K562 (cell line): Measurements from ENCODE around the gene DLGAP1. TPM values are rescaled to one million over a fixed set of nuclear protein-coding genes. Genes with fewer than 3 reads are reported as not detected.

Experiments used
- BRF1 ChIP-seq: IDR thresholded peaks from 3 replicates; pipeline ENCODE4 v1.6.1; 2011; ENCODE audit warnings: borderline replicate concordance, mild to moderate bottlenecking; ENCODE audit not compliant: insufficient read length; ENCODE audit errors: extremely low read depth
- CHD7 ChIP-seq: fragments of 200-600 bp; sonication (generic); IDR thresholded peaks from one replicate; pipeline ENCODE4 v1.6.1; 2012; ENCODE audit warnings: mild to moderate bottlenecking, low read depth, low read length, inconsistent platforms
- COPS2 ChIP-seq: fragments of 450-650 bp; conservative IDR thresholded peaks from 2 replicates; pipeline ENCODE4 v1.6.1; 2016; ENCODE audit warnings: mild to moderate bottlenecking, moderate library complexity
- DMBX1 ChIP-seq: fragments of 250-450 bp; sonication (Bioruptor Pico); IDR thresholded peaks from 2 replicates; pipeline ENCODE4 v1.8.0; 2022; ENCODE audit warnings: inconsistent platforms, mild to moderate bottlenecking, moderate library complexity, borderline replicate concordance
- EGR1 ChIP-seq: fragments of 450-650 bp; conservative IDR thresholded peaks from 2 replicates; pipeline ENCODE4 v1.6.1; 2017; ENCODE audit warnings: mild to moderate bottlenecking
- ELF2 ChIP-seq: fragments of 250-450 bp; sonication (Bioruptor Pico); IDR thresholded peaks from 2 replicates; pipeline ENCODE4 v1.5.0; 2021; ENCODE audit warnings: mild to moderate bottlenecking
- THRA ChIP-seq: fragments of 450-650 bp; IDR thresholded peaks from 2 replicates; pipeline ENCODE4 v1.6.1; 2017; ENCODE audit warnings: mild to moderate bottlenecking, moderate library complexity
- TRIM28 ChIP-seq: fragments of 450-650 bp; IDR thresholded peaks from 2 replicates; pipeline ENCODE4 v1.6.1; 2017
- TSHZ1 ChIP-seq: fragments of 250-450 bp; sonication (Bioruptor Pico); IDR thresholded peaks from 2 replicates; pipeline ENCODE4 v1.4.0; 2020; ENCODE audit warnings: mild to moderate bottlenecking, moderate library complexity
- ZNF511 ChIP-seq: sonication (generic); formaldehyde crosslinking; IDR thresholded peaks from 2 replicates; pipeline ENCODE4 v1.8.0; 2022; ENCODE audit warnings: mild to moderate bottlenecking, missing genetic modification reagents
- polyA plus RNA-seq, 8 experiments: library from polyadenylated mRNA; depleted of rRNA in 4 of 8; stranded (reverse) in 5 of 8; unstranded in 3 of 8; fragments of >200 nt; fragmentation: Nextera tagmentation in 2 of 8; fragmentation: Illumina TruSeq in 1 of 8; extraction: Ambion mirVana in 2 of 8; extraction: Trizol in 1 of 8; gene quantifications; 2 replicates each; pipeline versions ENCODE4 v1.2.1 to v1.2.3, GENCODE V29; 2011 to 2014; ENCODE audit warnings: inconsistent platforms in 1 of 8, missing spikeins in 1 of 8
- total RNA-seq, 7 experiments: library from RNA; depleted of rRNA in 6 of 7; stranded (reverse); fragments of >200 nt in 6 of 7; fragmentation: Illumina TruSeq in 2 of 7; extraction: Trizol in 2 of 7; gene quantifications; 2 replicates each; pipeline versions ENCODE4 v1.2.1 to v1.2.3, GENCODE V29; 2011 to 2021; ENCODE audit warnings: low replicate concordance in 1 of 7

The DLGAP1 gene
- total and polyA plus RNA-seq, 9 of the 15 experiments (the other 6 are each of a cell fraction or from before 2014, with no cell fraction given) = 0.04 to 0.22 (median 0.08) TPM

GRCh38 chr18:3665780-3666525 is 789.2 kb downstream of the DLGAP1 start (continued):
- no peak for TF ChIP-seq ZNF511 (CRISPR knock-in tag)
- no peak for TF ChIP-seq ELF2 (CRISPR knock-in tag)
- TF ChIP-seq EGR1 = no peak
- TF ChIP-seq DMBX1 = peak; percentile 85
- TF ChIP-seq TSHZ1 (CRISPR knock-in tag) = no peak
- no peak for TF ChIP-seq CHD7
- TF ChIP-seq TRIM28 = no peak
- no peak for TF ChIP-seq BRF1
- TF ChIP-seq THRA = no peak
- no peak for TF ChIP-seq COPS2
